Measurements from ENCODE around the gene ANKUB1. TPM values are rescaled to one million over a fixed set of nuclear protein-coding genes. Genes with fewer than 3 reads are reported as not detected.
A peak's percentile ranks its signal among the peaks of the same experiment; 100 is the strongest.

The ANKUB1 gene
- total and polyA plus RNA-seq, 4 donors = 0.19 TPM; not detected in 3

GRCh38 chr3:149777414-149778214 lies 14.7 kb downstream of the ANKUB1 start:
- Histone ChIP-seq H3K27me3 (ENCODE audit: control insufficient read depth in 4 of 4, insufficient read depth in 4 of 4, low read length in 3 of 4) (no peaks in the 10 kb centered on the region), H3K27ac (ENCODE audit: low read depth in 1 of 2, low read length in 2 of 2) (no peak overlapping the region), H3K9me3 (ENCODE audit: control insufficient read depth in 4 of 4, low read length in 3 of 4) (no peaks in the 10 kb centered on the region), H3K4me1 (ENCODE audit: control insufficient read depth in 4 of 4, insufficient read depth in 4 of 4, low read length in 3 of 4) (no peaks in the 10 kb centered on the region), H3K36me3 (ENCODE audit: control insufficient read depth in 4 of 4, insufficient read depth in 3 of 4, low read depth in 1 of 4, low read length in 3 of 4) (no peaks in the 10 kb centered on the region), H3K4me3 (ENCODE audit: low read depth in 1 of 3, low read length in 3 of 3) (no peak overlapping the region), H3K9ac (ENCODE audit: low read depth in 1 of 2, low read length in 2 of 2) (no peak overlapping the region)
- no peak for DNase-seq (ENCODE audit: low spot score)
- WGBS = 96% methylated on average over 2 of the region's 2 CpGs
- TF ChIP-seq CTCF (IDR thresholded peaks at IDR 0.05; ENCODE audit: low read depth, low read length, missing input control) (no peak), HNF4A (conservative IDR thresholded peaks at IDR 0.05) (peak; percentile 46 to 51)

GRCh38 chr3:149776170-149776569 lies 16.2 kb downstream of the ANKUB1 start:
- no peaks in the 10 kb centered on the region for H3K4me1 ChIP-seq (ENCODE audit: control insufficient read depth in 4 of 4, insufficient read depth in 4 of 4, low read length in 3 of 4)
- no peaks in the 10 kb centered on the region for H3K9me3 ChIP-seq (ENCODE audit: control insufficient read depth in 4 of 4, low read length in 3 of 4)
- no peak overlapping the region for H3K4me3 ChIP-seq (ENCODE audit: low read depth in 1 of 3, low read length in 3 of 3)
- no peak for DNase-seq (ENCODE audit: low spot score)
- no peak for TF ChIP-seq NR2F2 (IDR thresholded peaks at IDR 0.05)
- no peak overlapping the region for H3K27ac ChIP-seq (ENCODE audit: low read depth in 1 of 2, low read length in 2 of 2)
- no peak overlapping the region for H3K9ac ChIP-seq (ENCODE audit: low read depth in 1 of 2, low read length in 2 of 2)
- 76% methylated on average over 1 of the region's 1 CpG for WGBS
- H3K36me3 ChIP-seq (ENCODE audit: control insufficient read depth in 4 of 4, insufficient read depth in 3 of 4, low read depth in 1 of 4, low read length in 3 of 4) = no peaks in the 10 kb centered on the region
- H3K27me3 ChIP-seq (ENCODE audit: control insufficient read depth in 4 of 4, insufficient read depth in 4 of 4, low read length in 3 of 4) = no peaks in the 10 kb centered on the region

- Histone ChIP-seq H3K27ac (ENCODE audit: low read depth in 1 of 2, low read length in 2 of 2) (no peak overlapping the region), H3K9ac (ENCODE audit: low read depth in 1 of 2, low read length in 2 of 2) (no peak overlapping the region), H3K36me3 (ENCODE audit: control insufficient read depth in 4 of 4, insufficient read depth in 3 of 4, low read depth in 1 of 4, low read length in 3 of 4) (no peaks in the 10 kb centered on the region), H3K9me3 (ENCODE audit: control insufficient read depth in 4 of 4, low read length in 3 of 4) (no peaks in the 10 kb centered on the region), H3K4me1 (ENCODE audit: control insufficient read depth in 4 of 4, insufficient read depth in 4 of 4, low read length in 3 of 4) (no peaks in the 10 kb centered on the region), H3K27me3 (ENCODE audit: control insufficient read depth in 4 of 4, insufficient read depth in 4 of 4, low read length in 3 of 4) (no peaks in the 10 kb centered on the region), H3K4me3 (ENCODE audit: low read depth in 1 of 3, low read length in 3 of 3) (no peak overlapping the region)
- WGBS = 94% methylated on average over 2 of the region's 2 CpGs
- no peak for DNase-seq (ENCODE audit: low spot score)
- TF ChIP-seq GABPA (IDR thresholded peaks at IDR 0.05 in 1 of 2, conservative IDR thresholded peaks at IDR 0.05 in 1 of 2) (no peak), HNF4G (IDR thresholded peaks at IDR 0.05) (no peak), FOXA2 (IDR thresholded peaks at IDR 0.05) (no peak), REST (IDR thresholded peaks at IDR 0.05) (no peak), YY1 (IDR thresholded peaks at IDR 0.05) (no peak), TAF1 (conservative IDR thresholded peaks at IDR 0.05) (no peak), MAX (IDR thresholded peaks at IDR 0.05) (no peak), SP1 (IDR thresholded peaks at IDR 0.05) (no peak), FOXA1 (IDR thresholded peaks at IDR 0.05) (no peak), ATF3 (IDR thresholded peaks at IDR 0.05) (no peak)
Measured at GRCh38 chr3:149772861-149773260, 19.5 kb downstream of the ANKUB1 start.

All from liver (tissue), 9 donors.